IPS-NIHi7 (cell line): ENCODE measurements around the gene ZNF367.

ENCODE experiments used
- DNase-seq: peaks from one replicate; pipeline ENCODE4 v3.0.0; 2012; ENCODE audit warnings: mixed read lengths; ENCODE audit errors: extremely low spot score

ZNF367 gene

GRCh38 chr9:96418083-96418919 lies at the start of gene ZNF367:
TSS of gene ZNF367 (minus strand) at chr9:96418370. CDS start at chr9:96418032, 338 bp downstream.
- DNase-seq = peak; percentile 90

- no peak for DNase-seq
Observed at GRCh38 chr9:96467784-96468183, 49.6 kb upstream of the ZNF367 start.

GRCh38 chr9:96464426-96464825 lies 46.3 kb upstream of the ZNF367 start:
- no peak for DNase-seq

GRCh38 chr9:96462541-96462940 lies 44.4 kb upstream of the ZNF367 start:
- no peak for DNase-seq

- no peak for DNase-seq
Observed at GRCh38 chr9:96461336-96461735, 43.2 kb upstream of the ZNF367 start.

- DNase-seq = no peak
Observed at GRCh38 chr9:96460882-96461281, 42.7 kb upstream of the ZNF367 start.

GRCh38 chr9:96460470-96460869 lies 42.3 kb upstream of the ZNF367 start:
- DNase-seq = no peak

- no peak for DNase-seq
Observed at GRCh38 chr9:96459268-96460007, 41.3 kb upstream of the ZNF367 start.

- DNase-seq = no peak
Observed at GRCh38 chr9:96458226-96458625, 40.1 kb upstream of the ZNF367 start.

- DNase-seq = no peak
Observed at GRCh38 chr9:96457266-96457665, 39.1 kb upstream of the ZNF367 start.

GRCh38 chr9:96453625-96454024 lies 35.5 kb upstream of the ZNF367 start:
- DNase-seq = peak; percentile 27

- DNase-seq = peak; percentile 46
Observed at GRCh38 chr9:96450613-96451528, 32.7 kb upstream of the ZNF367 start.

GRCh38 chr9:96449845-96450612 lies 31.9 kb upstream of the ZNF367 start, which contains the start of gene HABP4:
TSS of gene HABP4 (plus strand) at chr9:96450169. CDS start at chr9:96450280, 111 bp downstream.
- peak; percentile 99 for DNase-seq

GRCh38 chr9:96449523-96449844 lies 31.3 kb upstream of the ZNF367 start:
- DNase-seq = no peak

- no peak for DNase-seq
Observed at GRCh38 chr9:96448546-96449170, 30.5 kb upstream of the ZNF367 start.

GRCh38 chr9:96447406-96447805 lies 29.2 kb upstream of the ZNF367 start:
- no peak for DNase-seq

- DNase-seq = no peak
Observed at GRCh38 chr9:96442491-96442890, 24.3 kb upstream of the ZNF367 start.

GRCh38 chr9:96441798-96442445 lies 23.8 kb upstream of the ZNF367 start:
- peak; percentile 46 for DNase-seq

- DNase-seq = no peak
Observed at GRCh38 chr9:96440671-96441199, 22.6 kb upstream of the ZNF367 start.

- no peak for DNase-seq
Observed at GRCh38 chr9:96437454-96437853, 19.3 kb upstream of the ZNF367 start.
